ENCODE results near the gene FGR. TPM values are rescaled to one million over a fixed set of nuclear protein-coding genes. Genes with fewer than 3 reads are reported as not detected.
"Not testable (repeated sequence)": the region's sequence is repeated elsewhere in the genome, so short reads cannot be mapped to it uniquely, and the experiment has no call there.

FGR gene
- polyA plus RNA-seq, 3 donors = 371 to 1,340 (median 571) TPM

GRCh38 chr1:27628712-27629111 is 6.3 kb downstream of the FGR start:
- Histone ChIP-seq H2AFZ (ENCODE audit: insufficient read depth, low read depth, low read length, poor library complexity, severe bottlenecking) (no peak overlapping the region), H3K9me3 (replicated peaks in 1 of 2; ENCODE audit: control insufficient read depth in 1 of 2, insufficient read depth in 1 of 2, low read length in 2 of 2) (no peaks in the 10 kb centered on the region), H3K27me3 (ENCODE audit: control insufficient read depth in 2 of 2, insufficient read depth in 2 of 2, low read length in 2 of 2) (no peaks in the 10 kb centered on the region), H3K9ac (ENCODE audit: insufficient read depth, low read length, poor library complexity, severe bottlenecking) (peak overlapping the region; percentile 41), H3K36me3 (replicated peaks in 1 of 2; ENCODE audit: control insufficient read depth in 1 of 2, insufficient read depth in 2 of 2, low read length in 2 of 2) (peaks cover 23 to 46% of the 10 kb centered on the region in 2 donors), H3K27ac (ENCODE audit: low read depth in 1 of 2, low read length in 2 of 2) (peak overlapping the region; percentile 98 to 99), H3K4me2 (replicated peaks; ENCODE audit: extremely low read depth, low read length, poor library complexity, severe bottlenecking) (peak overlapping the region; percentile 70), H3K4me1 (ENCODE audit: control insufficient read depth in 1 of 2, insufficient read depth in 2 of 2, low read length in 2 of 2) (peaks cover 92 to 100% of the 10 kb centered on the region in 2 donors), H4K20me1 (ENCODE audit: insufficient read depth, low read length) (peaks cover 19% of the 10 kb centered on the region), H3K79me2 (ENCODE audit: insufficient read depth, low read length) (peaks cover 95% of the 10 kb centered on the region), H3K4me3 (replicated peaks in 1 of 3; ENCODE audit: low read depth in 2 of 3, low read length in 3 of 3) (peak overlapping the region; percentile 1 to 100 (median 4))
- DNase-seq = no peak
- intact Hi-C loops (cut with micrococcal nuclease) = loop anchor here (5.0 kb wide), 1 partner anchor 34 kb away; no protein-coding TSS in a partner anchor
- Mint-ChIP-seq H3K27ac (peak overlapping the region in 3 of 7 donors; percentile 99 to 100 (median 100)), H3K36me3 (peaks cover 44 to 71% of the 10 kb centered on the region in 2 donors), H3K27me3 (ENCODE audit: low read depth in 3 of 3) (peaks cover 0 to 4% (median 0%) of the 10 kb centered on the region in 3 donors), H3K9me3 (no peaks in the 10 kb centered on the region), H3K4me1 (peaks cover 54% of the 10 kb centered on the region), H3K4me3 (peak overlapping the region; percentile 35 to 89)
- WGBS (ENCODE audit: insufficient coverage) = 20% methylated on average over 3 of the region's 3 CpGs
- TF ChIP-seq CTCF (IDR thresholded peaks at IDR 0.05) = no peak

- not testable (repeated sequence) for H3K27me3 ChIP-seq (ENCODE audit: control insufficient read depth in 2 of 2, insufficient read depth in 2 of 2, low read length in 2 of 2); H3K9me3 ChIP-seq (replicated peaks in 1 of 2; ENCODE audit: control insufficient read depth in 1 of 2, insufficient read depth in 1 of 2, low read length in 2 of 2); H3K9me3 Mint-ChIP-seq; H2AFZ ChIP-seq (ENCODE audit: insufficient read depth, low read depth, low read length, poor library complexity, severe bottlenecking); H3K4me3 Mint-ChIP-seq; H3K27me3 Mint-ChIP-seq (ENCODE audit: low read depth in 3 of 3); DNase-seq
- intact Hi-C loops (cut with micrococcal nuclease) = loop anchor here (5.0 kb wide), 1 partner anchor 35 kb away; no protein-coding TSS in a partner anchor
- Histone ChIP-seq H3K79me2 (ENCODE audit: insufficient read depth, low read length) (peaks cover 95% of the 10 kb centered on the region), H3K4me3 (replicated peaks in 1 of 3; ENCODE audit: low read depth in 2 of 3, low read length in 3 of 3) (peak overlapping the region in 1 of 3 experiments; percentile 100), H4K20me1 (ENCODE audit: insufficient read depth, low read length) (peaks cover 23% of the 10 kb centered on the region), H3K4me2 (replicated peaks; ENCODE audit: extremely low read depth, low read length, poor library complexity, severe bottlenecking) (peak overlapping the region; percentile 70), H3K9ac (ENCODE audit: insufficient read depth, low read length, poor library complexity, severe bottlenecking) (peak overlapping the region; percentile 41), H3K27ac (ENCODE audit: low read depth in 1 of 2, low read length in 2 of 2) (peak overlapping the region; percentile 98 to 99), H3K36me3 (replicated peaks in 1 of 2; ENCODE audit: control insufficient read depth in 1 of 2, insufficient read depth in 2 of 2, low read length in 2 of 2) (peaks cover 33 to 50% of the 10 kb centered on the region in 2 donors), H3K4me1 (ENCODE audit: control insufficient read depth in 1 of 2, insufficient read depth in 2 of 2, low read length in 2 of 2) (peaks cover 95 to 100% of the 10 kb centered on the region in 2 donors)
- H3K27ac Mint-ChIP-seq = peak overlapping the region in 3 of 7 donors; percentile 99 to 100 (median 100)
- peaks cover 38 to 61% of the 10 kb centered on the region in 2 donors for H3K36me3 Mint-ChIP-seq
- H3K4me1 Mint-ChIP-seq = peaks cover 49% of the 10 kb centered on the region
- WGBS (ENCODE audit: insufficient coverage) = 100% methylated on average over 1 of the region's 4 CpGs
Measured at GRCh38 chr1:27627733-27628132, 7.3 kb downstream of the FGR start.

Measured in CD14-positive monocyte (primary cell).